GF-D8 (cell line): ENCODE data around the gene IL3.
"Not testable (repeated sequence)": the region's sequence is repeated elsewhere in the genome, so short reads cannot be mapped to it uniquely, and the experiment has no call there.

Source experiments
- DNase-seq: peaks from one replicate; lab custom pipeline; 2025; lab: John Stamatoyannopoulos, UW

Gene IL3

DNA sequence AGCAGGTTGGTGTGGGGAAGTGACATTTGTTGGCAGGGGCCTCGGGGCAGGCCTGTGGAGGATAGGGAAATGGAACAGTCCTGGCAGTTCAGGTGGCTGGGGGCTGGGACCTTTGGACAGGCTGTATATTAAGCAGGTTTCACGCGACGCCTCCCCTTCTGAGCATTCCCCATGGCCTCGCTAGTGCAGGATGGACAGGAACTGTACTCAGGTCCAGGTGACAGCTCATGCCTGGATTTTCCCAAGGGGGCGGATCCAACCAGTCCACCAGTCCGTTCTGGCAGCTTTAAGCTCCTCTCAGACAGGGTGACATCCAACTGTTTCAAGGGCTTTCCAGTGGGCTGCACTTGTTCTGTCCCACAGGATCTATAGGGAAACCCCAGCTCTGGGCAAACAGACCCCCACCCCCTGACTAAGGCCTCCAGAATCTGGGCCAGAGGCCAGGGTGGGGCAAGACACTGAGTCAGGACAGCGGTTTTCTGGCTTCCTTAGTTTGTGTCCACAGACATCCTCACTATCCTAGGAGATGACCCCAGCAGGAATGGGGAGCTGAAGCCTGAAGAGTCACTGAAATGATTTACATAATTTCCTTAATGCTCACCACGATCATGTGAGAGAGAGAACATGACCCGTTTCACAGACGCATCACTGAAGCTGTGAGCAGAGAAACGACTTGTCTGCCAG lies 34.1 kb downstream of the IL3 start:
- no peak for DNase-seq

DNA sequence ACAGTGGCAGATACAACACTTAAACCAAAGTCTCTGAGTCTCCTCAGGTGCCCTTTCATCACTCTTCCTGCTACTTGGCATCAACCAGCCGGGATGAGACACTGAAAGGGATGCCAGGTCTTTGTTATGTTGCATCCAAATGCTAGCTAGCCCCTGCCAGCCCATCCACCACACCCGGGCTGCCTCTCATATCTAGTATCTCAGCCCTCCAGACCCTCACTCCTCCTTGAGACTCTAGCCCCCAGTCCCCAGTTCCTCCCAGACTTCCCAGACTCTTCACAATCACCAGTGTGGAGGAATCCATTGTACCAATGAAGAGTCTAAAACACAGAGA lies 34.6 kb downstream of the IL3 start:
- no peak for DNase-seq

DNA sequence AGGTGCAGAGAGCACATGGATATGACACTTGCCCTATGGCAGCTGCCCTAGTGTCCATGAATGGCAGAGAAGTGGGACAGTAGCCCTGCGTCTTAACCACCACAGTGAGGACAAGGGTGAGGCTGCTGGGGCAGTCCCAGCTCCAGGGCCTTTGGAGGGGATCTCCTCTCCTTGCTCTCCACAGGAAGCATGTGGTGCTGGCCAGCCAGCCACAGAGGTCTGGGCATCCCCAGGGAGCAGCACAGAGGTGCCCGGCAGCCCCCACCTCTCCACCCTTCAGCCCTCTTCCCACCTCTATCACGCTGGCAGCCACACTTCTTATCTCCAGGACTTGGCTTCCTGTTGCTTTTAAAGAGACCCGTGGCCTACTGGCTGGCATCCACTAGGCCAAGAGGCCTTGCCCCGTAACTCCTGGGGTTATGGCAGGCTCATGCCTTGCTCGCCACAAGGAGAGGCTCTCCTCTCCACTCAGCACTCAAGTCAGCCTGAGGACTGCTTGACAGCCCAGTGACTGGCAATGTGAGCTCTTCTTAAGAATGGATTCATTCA lies 35.0 kb downstream of the IL3 start:
- DNase-seq, result no peak

DNA sequence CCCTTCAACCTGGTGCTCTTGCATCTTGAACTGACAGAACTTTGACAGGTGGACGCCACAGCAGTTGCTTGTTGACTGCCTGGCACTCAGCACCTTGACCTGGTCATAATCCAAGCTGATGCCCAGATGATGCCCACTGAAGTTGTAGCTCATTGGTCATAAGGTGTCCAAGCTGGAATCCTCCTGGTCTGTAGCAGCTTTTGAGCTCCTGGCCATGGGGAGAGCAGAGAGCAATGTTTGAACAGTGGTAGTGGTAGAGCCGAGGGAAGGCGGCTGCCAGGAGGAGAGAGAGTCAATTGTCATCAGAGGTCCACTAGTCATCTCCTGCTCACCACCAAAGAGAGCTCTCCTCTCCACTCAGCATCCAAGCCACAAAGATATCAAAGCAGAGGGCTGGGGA lies 36.4 kb downstream of the IL3 start:
- DNase-seq, result no peak

DNA sequence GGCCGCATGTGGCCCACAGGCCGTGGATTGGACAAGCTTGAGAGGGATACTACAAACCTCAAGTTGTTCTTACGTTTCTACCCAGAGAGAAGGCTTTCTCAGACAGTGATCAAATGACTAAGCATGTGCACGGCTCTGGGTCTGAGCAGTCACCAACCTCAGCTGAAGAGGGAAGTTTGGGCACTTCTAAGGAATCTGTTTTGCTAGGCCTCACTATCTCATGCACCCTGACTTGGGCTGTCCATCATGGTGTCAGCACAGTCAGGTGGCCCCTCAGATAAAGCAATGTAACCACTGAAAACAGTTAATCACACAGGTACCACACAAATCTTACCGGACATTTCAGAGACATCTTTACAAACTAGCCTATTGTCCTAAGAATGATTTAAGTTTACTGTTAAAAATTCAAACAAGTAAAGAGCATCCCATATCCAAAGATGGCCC lies 37.7 kb downstream of the IL3 start:
- no peak for DNase-seq

DNA sequence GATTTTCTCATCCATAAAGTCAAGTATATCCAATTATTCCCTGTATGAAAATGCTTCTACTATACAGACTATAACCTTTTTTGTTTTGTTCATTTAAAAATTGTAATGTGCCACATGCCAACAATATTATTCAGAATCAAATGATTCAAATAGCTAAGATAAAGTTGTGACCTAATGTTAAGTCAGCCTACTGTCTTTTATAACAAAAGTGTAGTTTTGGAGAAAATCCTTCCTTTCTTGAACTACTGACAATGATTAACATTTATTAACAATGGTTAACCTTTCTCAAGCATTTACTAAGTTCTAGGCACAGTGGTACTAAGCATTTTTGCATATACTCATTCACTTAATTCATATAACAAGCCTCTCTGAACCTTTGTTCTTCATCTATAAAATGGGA lies 38.2 kb downstream of the IL3 start:
- DNase-seq, result no peak

DNA sequence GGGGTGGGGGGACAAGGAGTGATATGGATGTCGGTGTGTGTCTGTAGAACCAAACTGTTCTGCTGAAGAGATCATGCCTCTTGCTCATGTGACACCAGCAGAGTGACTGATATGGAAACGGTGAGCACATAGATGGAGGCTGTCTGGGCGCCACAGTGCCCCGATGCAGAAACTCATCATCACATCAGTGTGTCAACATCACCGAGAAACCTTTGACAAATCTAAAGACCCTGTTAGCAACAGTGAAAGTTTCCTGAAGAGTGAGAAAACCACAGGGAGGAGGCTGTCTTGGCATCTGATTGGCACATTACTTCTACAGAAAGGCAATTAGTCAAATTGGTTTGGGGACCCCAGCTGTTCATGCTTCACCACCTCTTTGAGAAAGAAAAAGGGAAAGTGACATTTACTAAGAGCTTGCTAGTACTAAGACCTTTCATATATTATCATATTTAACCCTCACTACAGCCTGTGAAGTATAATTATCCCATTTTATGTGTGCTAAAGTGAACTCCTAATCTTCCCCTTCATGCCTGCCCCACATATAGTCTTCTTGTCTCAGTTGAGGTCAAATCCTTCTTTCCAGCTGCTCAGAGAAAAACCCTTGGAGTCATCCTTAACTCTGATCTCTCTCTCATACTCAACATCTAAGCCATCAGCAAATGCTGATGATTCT lies 38.8 kb downstream of the IL3 start:
- DNase-seq, result no peak

DNA sequence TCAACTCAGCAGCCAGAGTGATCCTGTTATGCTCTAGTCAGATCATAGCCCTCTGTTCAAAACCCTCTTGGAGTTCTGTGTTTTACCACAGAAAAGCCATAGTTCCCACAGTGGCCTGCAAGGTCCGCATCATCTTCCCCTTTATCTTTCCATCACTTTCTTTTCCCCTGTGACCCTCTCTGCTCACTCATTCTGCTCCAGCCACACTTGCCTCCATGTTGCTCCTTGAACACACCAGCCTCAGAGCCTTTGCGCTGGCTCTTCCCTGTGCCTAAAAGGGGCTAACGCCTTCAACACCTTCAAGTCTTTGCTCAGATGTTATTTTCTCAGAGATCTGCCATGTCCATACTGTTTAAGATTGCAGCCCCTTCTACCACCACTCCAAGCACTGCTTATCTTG lies 39.5 kb downstream of the IL3 start:
- DNase-seq, result no peak

DNA sequence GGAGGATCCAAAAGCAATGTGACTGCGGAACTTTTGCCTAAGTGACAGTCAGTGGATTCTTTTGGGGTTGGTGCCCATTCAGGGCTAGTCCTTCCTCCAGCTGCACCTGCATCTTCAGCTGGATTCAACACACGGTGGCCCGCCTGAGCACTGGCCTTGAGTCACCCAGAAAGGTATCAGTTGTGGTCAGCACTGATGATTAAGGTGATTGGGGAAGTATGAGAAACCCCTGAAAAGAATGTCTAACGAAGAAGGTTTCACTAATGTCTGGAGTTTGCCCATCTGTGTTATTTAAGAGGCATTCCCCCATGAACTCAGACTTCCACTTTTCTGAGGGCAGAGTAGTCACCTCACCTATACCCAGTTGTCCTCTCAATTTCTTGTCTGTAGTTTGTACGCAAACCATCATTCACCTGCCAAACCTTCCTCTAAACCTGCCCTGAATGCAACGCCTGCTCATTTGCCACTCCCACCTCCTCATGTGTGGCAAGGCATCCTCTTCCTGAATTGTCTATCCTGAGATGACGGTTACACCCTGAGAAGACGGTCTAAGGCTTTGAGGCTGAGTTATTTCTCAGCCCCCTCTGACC lies 40.3 kb downstream of the IL3 start:
- no peak for DNase-seq

DNA sequence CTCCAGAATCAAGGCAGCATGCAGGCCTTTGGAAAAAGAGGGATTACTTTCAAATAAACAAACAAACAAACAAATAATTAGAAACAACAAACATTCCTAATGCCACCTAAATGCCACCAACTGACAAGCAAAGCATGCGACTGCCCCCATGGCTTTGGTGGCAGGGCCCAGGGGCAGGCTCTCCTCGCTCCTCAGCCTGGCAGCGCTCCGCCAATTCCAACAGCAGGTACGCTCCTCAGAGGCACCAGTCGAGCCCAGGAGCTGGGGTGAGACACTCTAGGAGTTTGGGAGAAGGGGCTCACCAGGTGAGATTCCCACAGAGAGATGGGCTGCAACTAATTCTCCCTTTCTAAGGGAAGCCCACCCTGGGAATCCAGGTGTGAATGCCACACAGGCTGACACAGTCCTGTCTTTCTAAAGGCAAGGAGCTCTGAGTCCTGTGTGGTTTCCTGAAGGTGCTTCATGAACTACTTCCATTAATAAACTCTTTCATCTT lies 41.0 kb downstream of the IL3 start:
- no peak for DNase-seq

DNA sequence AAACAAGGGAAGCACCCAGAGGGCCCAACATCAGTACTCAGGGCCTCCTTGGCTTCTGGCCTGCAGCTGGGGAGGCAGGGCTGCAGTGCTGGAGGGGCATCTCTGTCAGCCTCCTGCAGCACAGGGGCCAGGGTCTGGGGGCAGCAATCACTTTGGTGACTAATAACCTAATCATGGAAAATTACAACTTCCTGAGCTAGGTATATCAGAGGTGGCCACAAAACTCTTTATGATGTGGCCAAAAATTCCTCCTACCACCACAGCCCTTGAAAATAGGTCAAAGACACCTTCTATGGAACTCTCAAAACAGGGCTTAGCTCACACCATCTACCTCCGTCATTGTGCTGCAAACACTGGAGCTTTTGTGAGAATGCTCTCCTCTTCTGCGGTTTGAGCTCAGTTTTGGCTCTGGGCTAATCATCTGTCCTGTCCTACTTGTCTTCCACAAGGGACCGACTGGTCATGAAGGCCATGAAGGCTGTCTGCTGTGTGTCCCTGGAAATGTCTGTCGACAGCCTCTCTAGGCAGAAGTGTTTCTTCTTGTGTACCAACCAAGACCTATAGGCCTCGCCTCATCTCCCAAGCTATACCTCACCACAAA lies 41.7 kb downstream of the IL3 start:
- no peak for DNase-seq

DNA sequence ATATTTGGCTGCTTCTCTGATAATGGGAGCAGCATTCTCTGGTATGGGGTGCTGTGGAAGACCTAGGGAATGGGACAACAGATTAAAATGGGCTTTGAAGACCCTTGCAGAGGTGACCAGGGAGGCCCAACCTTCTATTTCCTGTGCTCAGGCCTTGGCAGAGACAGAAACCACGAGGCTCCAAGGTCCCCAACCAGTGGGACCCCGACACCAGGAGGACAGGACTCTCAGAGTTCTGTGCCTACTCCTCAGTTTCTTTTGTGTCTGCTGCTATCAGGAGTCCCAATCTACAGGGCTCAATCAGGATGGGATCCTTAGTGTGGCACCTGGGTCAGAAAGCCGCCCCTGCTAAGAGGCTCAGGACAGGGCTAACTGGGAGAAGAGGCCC lies 42.5 kb downstream of the IL3 start:
- DNase-seq, result no peak

DNA sequence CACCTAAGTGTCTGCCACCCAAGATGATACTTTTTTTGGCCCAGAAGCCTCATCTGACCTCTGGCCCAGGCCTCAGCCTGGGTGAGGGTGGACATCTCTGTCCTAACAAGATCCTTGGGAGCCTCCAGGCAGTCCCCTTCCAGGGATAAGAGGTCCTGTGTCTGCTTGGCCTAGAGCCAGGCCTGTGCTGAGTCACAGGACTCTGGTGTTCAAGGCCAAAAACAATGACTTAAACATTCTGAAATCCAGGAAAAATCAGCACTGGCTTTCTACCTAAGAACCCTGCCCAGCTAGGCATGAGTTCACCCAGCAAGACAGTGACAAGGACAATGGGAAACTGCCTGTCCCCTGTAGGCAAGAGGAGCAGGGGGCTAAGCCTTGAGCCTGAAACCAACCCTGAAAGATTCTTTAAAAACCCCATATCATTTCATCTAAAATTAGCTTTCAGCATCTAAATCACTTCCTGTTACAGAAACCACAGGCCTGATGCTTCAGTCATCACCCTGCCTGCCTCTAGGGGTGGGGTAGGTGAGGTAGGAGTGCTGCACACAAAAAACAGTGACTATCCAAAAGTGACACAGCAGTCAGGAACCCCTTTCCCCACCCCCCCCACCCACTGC lies 43.0 kb downstream of the IL3 start:
- no peak for DNase-seq

DNA sequence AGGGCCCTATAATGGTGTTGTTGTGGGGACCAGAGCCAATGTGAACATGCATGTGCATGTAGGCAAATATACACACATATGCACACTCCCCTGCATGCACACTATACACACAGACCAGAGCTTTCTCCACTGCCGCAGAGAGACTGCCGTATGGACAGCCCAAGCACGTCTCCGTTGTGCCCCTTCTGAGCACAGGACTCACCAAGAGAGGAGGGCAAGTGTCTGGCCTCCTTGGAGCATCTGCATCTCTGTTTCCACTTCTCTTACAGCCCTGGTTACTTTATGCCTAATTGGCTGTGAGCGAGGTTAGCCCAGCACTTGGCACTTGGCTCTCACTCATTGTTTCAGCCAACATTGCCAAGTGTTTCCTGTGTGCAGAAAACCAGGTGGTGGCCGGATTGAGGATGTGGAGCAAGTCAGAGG lies 43.5 kb downstream of the IL3 start:
- DNase-seq, result no peak

DNA sequence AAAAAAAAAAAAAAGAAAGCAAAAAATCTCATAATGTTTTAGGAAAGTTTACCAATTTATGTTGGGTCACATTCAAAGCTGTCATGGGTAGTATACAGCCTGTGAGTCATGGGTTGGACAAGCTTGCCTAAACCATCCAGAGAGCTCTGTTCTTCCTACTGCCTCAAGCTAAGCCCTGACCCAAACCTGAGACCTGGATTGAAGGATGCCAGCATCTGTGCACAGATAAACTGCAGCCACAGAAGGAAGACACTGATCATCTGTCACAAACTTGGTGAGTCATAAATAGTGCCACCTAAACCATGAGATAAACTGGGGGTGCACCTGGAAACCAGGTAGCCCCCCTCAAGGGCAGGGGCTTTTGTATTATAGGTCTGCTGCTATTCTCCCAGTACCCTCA lies 44.1 kb downstream of the IL3 start:
- no peak for DNase-seq

DNA sequence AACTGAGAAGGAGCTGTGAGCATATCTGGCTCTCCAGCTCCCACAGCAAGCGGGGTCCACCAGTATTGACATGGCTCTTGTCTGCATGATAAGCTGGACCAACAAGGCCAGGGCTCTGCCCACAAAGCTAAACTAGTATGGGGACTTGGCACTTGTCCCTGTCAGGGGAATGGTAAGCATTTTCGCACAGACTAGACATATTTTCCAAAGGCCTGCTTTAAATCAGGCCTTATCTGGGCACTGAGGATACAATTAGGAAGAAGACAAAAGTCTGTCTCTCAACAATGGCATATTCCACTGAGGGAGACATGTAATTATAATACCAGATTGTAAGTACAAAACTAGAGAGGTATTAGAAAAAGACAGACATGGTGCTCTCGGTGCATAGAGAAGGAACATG lies 45.2 kb downstream of the IL3 start:
- DNase-seq, result no peak

DNA sequence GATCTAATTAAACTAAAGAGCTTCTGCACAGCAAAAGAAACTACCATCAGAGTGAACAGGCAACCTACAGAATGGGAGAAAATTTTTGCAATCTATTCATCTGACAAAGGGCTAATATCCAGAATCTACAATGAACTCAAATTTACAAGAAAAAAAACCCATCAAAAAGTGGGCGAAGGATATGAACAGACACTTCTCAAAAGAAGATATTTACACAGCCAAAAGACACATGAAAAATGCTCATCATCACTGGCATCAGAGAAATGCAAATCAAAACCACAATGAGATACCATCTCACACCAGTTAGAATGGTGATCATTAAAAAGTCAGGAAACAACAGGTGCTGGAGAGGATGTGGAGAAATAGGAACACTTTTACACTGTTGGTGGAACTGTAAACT lies 48.0 kb downstream of the IL3 start:
- not testable (repeated sequence) for DNase-seq

DNA sequence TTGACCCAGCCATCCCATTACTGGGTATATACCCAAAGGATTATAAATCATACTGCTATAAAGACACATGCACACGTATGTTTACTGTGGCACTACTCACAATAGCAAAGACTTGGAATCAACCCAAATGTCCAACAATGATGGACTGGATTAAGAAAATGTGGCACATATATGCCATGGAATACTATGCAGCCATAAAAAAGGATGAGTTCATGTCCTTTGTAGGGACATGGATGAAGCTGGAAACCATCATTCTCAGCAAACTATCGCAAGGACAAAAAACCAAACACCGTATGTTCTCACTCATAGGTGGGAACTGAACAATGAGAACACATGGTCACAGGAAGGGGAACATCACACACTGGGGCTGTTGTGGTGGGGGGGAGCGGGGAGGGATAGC lies 48.5 kb downstream of the IL3 start:
- DNase-seq, result not testable (repeated sequence)

DNA sequence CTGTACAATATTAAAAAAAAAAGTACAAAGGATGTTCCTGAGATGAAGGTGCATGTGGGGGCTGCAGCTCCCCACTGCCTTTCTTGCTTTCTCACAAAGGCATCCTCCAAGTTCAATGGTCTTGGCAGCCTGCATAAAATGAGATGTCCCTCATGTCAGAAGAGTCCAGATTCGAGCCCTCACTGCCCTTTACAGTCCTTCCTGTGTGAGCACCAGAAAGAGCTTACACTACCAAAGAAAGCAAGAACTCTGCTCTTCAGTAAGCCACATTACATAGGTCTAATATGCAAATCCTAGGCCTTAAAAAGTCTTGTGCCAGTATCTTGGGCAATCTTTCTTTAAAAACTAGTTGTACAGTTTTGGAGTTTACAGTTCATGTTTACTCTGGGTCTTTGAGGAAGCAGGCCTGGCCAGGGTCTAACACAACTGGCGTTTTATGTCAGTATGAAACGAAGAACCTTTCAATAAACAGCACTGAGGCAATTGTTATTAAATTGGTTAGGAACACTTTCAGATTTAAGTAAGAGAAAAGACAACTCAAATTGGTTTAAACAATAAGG lies 49.1 kb downstream of the IL3 start:
- no peak for DNase-seq

DNA sequence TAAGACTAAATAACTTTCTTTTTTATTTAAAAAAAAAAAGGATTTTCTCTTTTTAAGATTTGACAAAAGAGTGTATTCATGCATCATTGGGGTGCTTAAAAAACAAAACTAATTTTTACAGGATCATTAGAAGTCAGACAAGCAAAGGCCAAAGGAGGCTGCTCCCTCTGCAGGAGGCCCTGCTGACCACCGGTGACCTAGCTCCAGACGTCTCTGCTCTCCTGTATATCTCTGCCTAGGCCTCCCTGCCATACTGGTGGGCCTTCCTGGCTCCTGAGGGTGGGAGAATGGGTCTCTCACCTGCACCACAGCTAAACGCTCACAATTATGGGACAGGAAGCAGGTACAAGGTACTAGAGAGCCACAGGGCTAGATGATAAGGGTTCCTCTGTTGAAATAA lies 49.7 kb downstream of the IL3 start:
- no peak for DNase-seq

DNA sequence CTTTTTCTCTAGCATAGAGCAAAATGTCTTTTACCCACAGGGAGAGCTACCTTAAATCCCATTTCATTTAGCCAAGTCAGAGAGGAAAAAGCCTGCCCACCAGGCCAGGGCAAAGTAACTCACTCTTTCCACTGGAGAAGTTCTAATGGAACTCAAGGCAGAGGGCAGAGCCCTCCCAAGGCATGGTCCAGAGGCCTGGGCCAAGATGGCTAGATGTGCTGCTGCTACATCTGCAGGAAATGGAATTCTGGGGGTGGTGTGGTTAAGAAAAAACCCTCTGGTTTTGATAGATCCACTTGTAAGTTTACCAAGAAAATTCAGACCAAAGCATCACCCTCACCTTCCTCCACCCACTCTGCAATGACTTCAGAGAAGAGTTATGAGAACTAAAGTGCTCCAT lies 50.5 kb downstream of the IL3 start:
- no peak for DNase-seq

DNA sequence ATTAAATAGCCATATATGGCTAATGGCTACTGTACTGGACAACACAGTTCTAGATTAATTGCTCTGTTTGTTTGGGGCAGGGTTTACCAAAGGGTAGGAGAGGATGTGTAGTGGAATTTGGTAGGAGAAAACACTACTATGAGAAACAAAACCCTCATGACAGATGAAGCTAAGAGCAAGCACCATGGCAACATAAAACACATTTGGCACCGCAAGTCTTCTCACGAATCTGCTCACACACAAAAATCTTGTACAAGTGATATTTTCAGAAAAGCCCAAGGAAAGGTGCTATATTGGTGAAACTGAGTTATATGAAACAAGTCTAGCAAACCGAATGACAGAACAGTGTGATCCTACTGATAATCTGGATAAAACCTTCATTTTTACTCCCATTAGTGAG lies 51.7 kb downstream of the IL3 start:
- no peak for DNase-seq
